ENCODE data around the gene MEIS3.
A peak's percentile ranks its signal among the peaks of the same experiment; 100 is the strongest.

Gene MEIS3

DNA sequence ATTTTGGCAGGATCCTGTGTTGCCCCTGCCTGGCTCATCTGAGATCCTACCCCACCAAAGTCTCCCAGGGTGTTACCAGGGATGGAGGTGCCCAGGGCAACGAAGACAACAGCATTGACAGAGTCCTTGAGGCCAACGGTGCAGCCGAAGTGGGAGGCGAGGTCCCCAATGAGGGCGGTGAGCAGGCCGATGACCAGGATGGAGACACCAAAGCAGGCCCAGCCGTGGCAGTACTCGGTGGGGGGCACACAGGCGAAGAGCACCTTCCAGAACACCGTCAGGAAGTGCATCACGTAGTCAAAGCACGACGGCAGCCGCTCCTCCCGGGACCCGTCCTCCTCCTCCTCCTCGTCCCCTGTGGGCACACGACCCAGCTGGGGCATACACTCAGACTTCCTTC lies 12.8 kb upstream of the MEIS3 start:
- Histone ChIP-seq H3K27ac (replicated peaks) (no peak overlapping the region), H3K4me3 (replicated peaks; ENCODE audit: insufficient read depth, low read length) (no peak overlapping the region), H3K27me3 (ENCODE audit: insufficient read depth, poor library complexity, severe bottlenecking) (peaks cover 29% of the 10 kb centered on the region)
- DNase-seq (ENCODE audit: low read depth in 1 of 2, low spot score in 1 of 2): no peak
- no peak for TF ChIP-seq POLR2AphosphoS5 (IDR thresholded peaks at IDR 0.05; ENCODE audit: low read depth)

DNA sequence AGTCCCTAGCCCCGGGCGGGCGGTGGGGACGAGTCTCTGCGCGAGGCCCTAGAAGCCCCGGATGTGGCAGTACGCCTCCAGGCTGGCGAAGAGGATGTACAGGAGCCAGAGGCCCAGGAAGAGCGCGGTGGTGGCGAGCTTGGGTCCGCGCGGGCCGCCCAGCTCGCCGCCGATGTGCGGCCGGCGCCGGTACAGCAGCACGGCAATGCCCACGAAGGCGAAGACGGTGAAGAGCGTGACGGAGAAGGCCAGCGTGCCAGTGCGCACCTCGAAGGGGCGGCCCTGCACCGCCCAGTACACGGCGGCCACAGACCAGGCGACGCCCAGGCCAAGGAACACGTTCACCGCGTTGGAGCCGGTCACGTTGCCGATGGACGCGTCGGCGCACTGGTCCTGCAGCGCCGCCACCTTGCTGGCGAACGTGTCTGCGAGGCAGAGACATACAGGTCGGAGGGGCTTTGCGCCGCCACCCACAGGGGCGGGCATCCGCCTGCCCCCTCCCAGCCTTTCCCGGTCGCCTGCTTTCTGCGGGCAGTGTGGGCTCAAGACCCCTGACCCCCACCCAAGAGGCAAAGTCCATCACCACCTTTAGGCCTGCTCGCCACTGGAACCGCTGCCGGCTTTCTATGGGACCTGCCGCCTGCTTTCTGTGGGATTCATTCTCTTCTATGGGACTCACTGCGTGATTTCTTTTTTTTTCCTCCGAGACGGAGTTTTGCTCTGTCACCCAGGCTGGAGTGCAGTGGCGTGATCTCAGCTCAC lies 10.9 kb upstream of the MEIS3 start:
- TF ChIP-seq POLR2AphosphoS5 (IDR thresholded peaks at IDR 0.05; ENCODE audit: low read depth): no peak
- no peak overlapping the region for H3K27ac ChIP-seq (replicated peaks)
- peaks cover 27% of the 10 kb centered on the region for H3K27me3 ChIP-seq (ENCODE audit: insufficient read depth, poor library complexity, severe bottlenecking)
- DNase-seq (ENCODE audit: low read depth in 1 of 2, low spot score in 1 of 2): peak in 1 of 2 experiments; percentile 23
- H3K4me3 ChIP-seq (replicated peaks; ENCODE audit: insufficient read depth, low read length): no peak overlapping the region

DNA sequence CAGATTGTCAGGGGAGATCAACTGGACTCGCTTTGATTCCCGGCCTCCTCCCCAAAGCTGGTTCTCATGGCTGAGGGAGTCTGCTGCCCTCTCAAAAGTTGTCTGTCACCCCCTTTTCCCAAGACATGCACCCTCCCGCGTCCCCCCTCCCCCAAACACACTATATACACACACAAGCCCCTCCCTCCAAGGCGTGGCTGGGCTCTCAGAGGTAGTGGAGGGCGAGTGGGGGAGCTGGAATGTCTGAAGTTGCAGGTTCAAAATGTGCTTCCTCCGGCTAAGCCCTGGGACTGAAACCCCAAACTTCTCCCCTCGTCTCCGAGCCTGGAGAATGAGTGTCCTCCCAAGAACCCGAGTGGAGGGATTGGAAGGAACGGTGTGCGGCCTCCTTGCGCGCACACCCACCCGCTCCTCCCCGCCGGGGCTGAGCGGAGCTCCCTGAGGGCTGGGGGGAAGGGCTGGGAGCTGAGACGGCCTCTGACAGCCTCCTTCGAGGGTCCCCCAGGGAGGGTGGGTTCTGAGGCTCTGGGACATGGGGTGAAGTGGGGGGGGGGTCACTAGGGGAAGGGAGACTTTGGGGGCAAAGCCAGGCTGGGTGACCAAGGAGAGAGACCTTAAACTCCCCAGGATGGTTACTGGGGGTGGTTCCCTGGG lies 9.9 kb upstream of the MEIS3 start:
- Histone ChIP-seq H3K4me3 (replicated peaks; ENCODE audit: insufficient read depth, low read length) (no peak overlapping the region), H3K27me3 (ENCODE audit: insufficient read depth, poor library complexity, severe bottlenecking) (peaks cover 27% of the 10 kb centered on the region), H3K27ac (replicated peaks) (no peak overlapping the region)
- DNase-seq (ENCODE audit: low read depth in 1 of 2, low spot score in 1 of 2): no peak
- no peak for TF ChIP-seq POLR2AphosphoS5 (IDR thresholded peaks at IDR 0.05; ENCODE audit: low read depth)
- TF ChIP-seq, protein P1, sequence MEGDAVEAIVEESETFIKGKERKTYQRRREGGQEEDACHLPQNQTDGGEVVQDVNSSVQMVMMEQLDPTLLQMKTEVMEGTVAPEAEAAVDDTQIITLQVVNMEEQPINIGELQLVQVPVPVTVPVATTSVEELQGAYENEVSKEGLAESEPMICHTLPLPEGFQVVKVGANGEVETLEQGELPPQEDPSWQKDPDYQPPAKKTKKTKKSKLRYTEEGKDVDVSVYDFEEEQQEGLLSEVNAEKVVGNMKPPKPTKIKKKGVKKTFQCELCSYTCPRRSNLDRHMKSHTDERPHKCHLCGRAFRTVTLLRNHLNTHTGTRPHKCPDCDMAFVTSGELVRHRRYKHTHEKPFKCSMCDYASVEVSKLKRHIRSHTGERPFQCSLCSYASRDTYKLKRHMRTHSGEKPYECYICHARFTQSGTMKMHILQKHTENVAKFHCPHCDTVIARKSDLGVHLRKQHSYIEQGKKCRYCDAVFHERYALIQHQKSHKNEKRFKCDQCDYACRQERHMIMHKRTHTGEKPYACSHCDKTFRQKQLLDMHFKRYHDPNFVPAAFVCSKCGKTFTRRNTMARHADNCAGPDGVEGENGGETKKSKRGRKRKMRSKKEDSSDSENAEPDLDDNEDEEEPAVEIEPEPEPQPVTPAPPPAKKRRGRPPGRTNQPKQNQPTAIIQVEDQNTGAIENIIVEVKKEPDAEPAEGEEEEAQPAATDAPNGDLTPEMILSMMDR (IDR thresholded peaks at IDR 0.05; ENCODE audit: insufficient read depth, low read length): no peak

DNA sequence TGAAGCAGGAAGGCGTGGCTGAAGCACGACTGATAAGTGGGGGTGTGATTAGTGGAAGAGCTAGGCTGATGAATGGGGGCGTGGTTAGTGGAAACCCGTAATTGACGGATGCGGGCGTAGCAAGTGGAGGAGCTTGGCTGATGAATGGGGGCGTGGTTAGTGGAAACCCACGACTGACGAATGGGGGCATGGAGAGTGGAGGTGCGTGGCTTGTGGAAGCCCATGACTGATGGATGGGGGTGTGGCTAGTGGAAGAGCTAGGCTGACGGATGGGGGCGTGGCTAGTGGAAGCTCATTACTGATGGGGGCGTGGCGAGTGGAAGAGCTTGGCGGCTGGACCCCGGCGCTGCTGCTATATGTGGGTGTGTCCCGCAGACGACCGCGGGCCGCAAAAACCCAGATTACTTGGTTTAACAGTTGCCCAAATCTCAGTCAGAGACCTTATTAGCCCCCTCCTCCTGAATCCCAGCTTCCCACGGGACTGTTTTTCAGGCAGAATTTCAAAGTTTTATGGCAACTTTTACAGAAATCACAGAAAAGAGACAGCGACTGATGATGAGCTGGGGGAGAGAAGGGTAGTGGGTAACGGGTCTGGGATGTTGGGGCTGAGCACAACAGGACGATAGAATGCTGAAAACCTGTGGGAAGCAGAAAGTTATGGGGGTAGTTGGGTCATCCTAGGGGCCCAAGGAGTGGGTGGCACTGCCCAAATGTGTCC lies 9.0 kb upstream of the MEIS3 start:
- Histone ChIP-seq H3K27me3 (ENCODE audit: insufficient read depth, poor library complexity, severe bottlenecking) (peaks cover 34% of the 10 kb centered on the region), H3K27ac (replicated peaks) (no peak overlapping the region), H3K4me3 (replicated peaks; ENCODE audit: insufficient read depth, low read length) (no peak overlapping the region)
- DNase-seq (ENCODE audit: low read depth in 1 of 2, low spot score in 1 of 2): peak; percentile 49 to 66
- TF ChIP-seq SPI1 (IDR thresholded peaks at IDR 0.05; ENCODE audit: borderline replicate concordance, low read depth): no peak
- TF ChIP-seq GABPA (IDR thresholded peaks at IDR 0.05; ENCODE audit: low read depth): no peak
- TF ChIP-seq, protein P1 (IDR thresholded peaks at IDR 0.05; ENCODE audit: insufficient read depth, low read length): no peak
- TF ChIP-seq, protein P2, sequence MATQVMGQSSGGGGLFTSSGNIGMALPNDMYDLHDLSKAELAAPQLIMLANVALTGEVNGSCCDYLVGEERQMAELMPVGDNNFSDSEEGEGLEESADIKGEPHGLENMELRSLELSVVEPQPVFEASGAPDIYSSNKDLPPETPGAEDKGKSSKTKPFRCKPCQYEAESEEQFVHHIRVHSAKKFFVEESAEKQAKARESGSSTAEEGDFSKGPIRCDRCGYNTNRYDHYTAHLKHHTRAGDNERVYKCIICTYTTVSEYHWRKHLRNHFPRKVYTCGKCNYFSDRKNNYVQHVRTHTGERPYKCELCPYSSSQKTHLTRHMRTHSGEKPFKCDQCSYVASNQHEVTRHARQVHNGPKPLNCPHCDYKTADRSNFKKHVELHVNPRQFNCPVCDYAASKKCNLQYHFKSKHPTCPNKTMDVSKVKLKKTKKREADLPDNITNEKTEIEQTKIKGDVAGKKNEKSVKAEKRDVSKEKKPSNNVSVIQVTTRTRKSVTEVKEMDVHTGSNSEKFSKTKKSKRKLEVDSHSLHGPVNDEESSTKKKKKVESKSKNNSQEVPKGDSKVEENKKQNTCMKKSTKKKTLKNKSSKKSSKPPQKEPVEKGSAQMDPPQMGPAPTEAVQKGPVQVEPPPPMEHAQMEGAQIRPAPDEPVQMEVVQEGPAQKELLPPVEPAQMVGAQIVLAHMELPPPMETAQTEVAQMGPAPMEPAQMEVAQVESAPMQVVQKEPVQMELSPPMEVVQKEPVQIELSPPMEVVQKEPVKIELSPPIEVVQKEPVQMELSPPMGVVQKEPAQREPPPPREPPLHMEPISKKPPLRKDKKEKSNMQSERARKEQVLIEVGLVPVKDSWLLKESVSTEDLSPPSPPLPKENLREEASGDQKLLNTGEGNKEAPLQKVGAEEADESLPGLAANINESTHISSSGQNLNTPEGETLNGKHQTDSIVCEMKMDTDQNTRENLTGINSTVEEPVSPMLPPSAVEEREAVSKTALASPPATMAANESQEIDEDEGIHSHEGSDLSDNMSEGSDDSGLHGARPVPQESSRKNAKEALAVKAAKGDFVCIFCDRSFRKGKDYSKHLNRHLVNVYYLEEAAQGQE (IDR thresholded peaks at IDR 0.05; ENCODE audit: insufficient replicate concordance, low read depth): no peak
- TF ChIP-seq POLR2AphosphoS5 (IDR thresholded peaks at IDR 0.05; ENCODE audit: low read depth): no peak

DNA sequence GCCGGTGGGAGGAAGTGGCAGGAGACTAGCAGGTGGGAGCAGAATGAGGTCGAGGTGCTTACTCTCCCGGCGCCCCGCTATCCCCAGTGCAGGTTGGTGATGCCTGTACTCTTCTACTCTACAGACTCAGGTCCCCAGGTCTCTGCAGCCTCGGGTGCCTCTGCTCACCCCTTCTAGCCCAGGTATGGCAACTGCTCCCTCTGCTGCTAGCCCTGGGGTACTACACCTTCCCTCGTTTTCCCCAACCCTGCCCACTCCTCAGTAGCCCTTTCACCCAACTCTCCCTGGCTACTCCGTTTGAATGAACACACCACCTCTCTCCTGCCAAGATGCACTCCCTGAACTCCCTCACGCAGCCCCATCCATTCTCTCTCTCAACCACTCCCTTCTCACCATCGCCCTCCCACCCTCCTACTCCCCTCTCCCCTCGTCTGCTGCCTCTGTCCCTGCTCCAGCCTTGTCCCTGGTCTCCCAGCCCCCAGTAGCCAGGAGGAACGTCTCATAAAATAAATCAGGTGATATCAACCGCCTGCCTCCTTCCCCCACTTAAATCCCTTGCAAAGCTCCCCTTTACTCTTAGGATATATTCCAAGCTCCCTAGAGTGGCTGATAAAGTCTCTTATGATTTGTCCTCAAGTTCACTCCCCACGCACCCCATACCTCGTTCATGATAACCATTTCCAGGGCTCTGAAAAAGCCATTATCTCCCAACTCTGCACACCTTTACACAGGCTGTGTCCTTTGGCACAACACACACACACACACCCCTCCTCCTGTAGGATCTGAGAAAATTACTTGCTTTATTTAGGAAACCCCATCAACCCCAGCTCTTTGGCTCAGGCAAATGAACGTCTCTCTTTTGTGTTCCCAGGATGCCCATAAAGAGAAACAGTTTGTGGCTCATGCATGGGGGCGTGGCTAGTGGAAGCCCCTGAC lies 8.2 kb upstream of the MEIS3 start:
- peak in 1 of 2 experiments; percentile 54 for DNase-seq (ENCODE audit: low read depth in 1 of 2, low spot score in 1 of 2)
- TF ChIP-seq GABPA (IDR thresholded peaks at IDR 0.05; ENCODE audit: low read depth): no peak
- TF ChIP-seq, protein P1 (IDR thresholded peaks at IDR 0.05; ENCODE audit: insufficient read depth, low read length): peak; percentile 70
- TF ChIP-seq, protein P2 (IDR thresholded peaks at IDR 0.05; ENCODE audit: insufficient replicate concordance, low read depth): no peak
- no peak for TF ChIP-seq POLR2AphosphoS5 (IDR thresholded peaks at IDR 0.05; ENCODE audit: low read depth)
- TF ChIP-seq SPI1 (IDR thresholded peaks at IDR 0.05; ENCODE audit: borderline replicate concordance, low read depth): no peak
- Histone ChIP-seq H3K4me3 (replicated peaks; ENCODE audit: insufficient read depth, low read length) (no peak overlapping the region), H3K27ac (replicated peaks) (no peak overlapping the region), H3K27me3 (ENCODE audit: insufficient read depth, poor library complexity, severe bottlenecking) (peaks cover 43% of the 10 kb centered on the region)

Measured in HL-60 (cell line).